ENCODE data around the gene HTD2.
"Not testable (repeated sequence)": the region's sequence is repeated elsewhere in the genome, so short reads cannot be mapped to it uniquely, and the experiment has no call there.

- TF ChIP-seq, protein P1, sequence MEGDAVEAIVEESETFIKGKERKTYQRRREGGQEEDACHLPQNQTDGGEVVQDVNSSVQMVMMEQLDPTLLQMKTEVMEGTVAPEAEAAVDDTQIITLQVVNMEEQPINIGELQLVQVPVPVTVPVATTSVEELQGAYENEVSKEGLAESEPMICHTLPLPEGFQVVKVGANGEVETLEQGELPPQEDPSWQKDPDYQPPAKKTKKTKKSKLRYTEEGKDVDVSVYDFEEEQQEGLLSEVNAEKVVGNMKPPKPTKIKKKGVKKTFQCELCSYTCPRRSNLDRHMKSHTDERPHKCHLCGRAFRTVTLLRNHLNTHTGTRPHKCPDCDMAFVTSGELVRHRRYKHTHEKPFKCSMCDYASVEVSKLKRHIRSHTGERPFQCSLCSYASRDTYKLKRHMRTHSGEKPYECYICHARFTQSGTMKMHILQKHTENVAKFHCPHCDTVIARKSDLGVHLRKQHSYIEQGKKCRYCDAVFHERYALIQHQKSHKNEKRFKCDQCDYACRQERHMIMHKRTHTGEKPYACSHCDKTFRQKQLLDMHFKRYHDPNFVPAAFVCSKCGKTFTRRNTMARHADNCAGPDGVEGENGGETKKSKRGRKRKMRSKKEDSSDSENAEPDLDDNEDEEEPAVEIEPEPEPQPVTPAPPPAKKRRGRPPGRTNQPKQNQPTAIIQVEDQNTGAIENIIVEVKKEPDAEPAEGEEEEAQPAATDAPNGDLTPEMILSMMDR (IDR thresholded peaks at IDR 0.05 in 8 of 11, conservative IDR thresholded peaks at IDR 0.05 in 3 of 11), result not testable (repeated sequence)
- not testable (repeated sequence) for TF ChIP-seq POLR2A (IDR thresholded peaks at IDR 0.05)
Measured at GRCh38 chr3:58290446-58290845, 15.9 kb upstream of the HTD2 start.

All from spleen (tissue), 7 donors.